Measurements from ENCODE around the gene TMEM212.

DNA sequence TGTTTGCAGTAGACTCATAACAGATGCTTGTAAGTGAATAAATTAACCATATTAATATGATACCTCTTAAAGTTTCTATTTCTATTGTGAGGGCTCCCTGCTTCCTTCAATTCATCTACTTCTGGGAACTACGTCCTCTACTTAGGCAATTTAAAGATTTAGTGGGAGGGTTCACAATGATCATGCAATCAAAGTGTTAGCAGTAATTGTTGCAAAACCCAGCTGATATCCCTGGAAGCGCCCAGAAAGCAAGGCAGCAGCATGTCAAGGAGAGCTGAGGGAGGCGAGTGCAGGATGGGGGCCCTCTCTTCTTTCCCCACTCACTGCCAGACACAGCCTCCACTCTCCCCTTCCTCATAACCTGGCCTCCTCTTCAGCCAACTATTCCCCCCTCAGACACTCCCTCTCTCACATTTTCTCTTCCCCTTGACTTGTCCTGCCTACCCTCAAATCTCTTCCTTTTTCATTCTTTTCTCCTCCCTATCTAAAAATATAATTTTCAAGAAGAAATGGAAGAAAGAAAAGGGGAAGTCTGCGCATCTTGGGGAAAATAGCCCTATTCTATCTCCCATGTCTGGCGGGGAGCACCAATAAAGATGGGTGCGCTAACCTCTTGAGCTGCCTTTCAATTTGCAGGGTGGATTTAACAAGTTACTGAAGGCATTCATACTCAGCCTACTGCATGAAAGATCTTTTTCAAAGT, 6.6 kb downstream of the TMEM212 start:
- TF ChIP-seq CTCF (IDR thresholded peaks at IDR 0.05) (no peak), EZH2 (IDR thresholded peaks at IDR 0.05) (no peak)

Measured in neural progenitor cell (in vitro differentiated cells).